ENCODE results near the gene ABCA9.

DNA sequence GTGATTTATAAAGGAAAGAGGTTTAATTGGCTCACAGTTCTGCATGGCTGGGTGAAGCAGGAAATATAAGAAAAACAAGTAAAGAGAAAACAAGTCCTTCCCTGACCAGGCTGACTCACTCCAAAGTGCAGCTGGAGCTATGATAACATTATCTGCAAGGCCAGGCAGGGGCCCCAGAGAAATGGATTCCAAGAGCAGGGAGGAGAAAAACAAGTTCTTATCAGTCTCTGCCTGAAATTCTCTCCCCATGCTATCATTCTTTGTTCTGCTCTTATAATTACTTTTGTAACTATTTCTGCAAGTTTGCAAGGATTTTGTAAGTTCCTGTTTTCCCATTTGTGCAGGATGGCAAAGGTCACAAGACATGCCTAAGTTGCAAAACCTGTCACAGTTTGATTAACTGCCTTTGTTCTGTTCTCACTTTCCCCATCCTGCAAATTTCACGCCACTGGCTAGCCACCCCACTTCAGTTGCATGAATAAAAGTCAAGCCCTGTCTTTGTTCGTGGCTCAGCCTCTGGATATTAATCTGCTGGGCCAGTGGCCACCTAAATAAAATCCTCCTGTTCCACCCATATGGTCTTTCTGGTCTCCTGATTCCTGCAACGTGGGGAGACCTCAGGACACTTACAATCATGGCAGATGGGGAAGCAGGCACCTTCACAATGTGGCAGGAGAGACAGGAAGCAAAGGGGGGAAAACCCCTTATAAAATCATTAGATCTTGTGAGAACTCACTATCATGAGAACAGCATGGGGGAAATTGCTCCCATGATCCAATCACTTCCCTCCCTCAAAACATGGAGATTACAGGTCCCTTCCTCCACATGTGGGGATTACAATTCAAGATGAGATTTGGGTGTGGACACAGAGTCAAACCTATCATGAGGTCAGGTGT lies 13.1 kb downstream of the ABCA9 start:
- TF ChIP-seq EZH2 (IDR thresholded peaks at IDR 0.05) (no peak), POLR2AphosphoS5 (IDR thresholded peaks at IDR 0.05; ENCODE audit: borderline replicate concordance, low read depth, low read length) (no peak), FOXP2 (optimal IDR thresholded peaks at IDR 0.05; ENCODE audit: control extremely low read depth, extremely low read length, insufficient read depth) (no peak)

Data from SK-N-MC (cell line).